SK-N-DZ (cell line): ENCODE data around the gene NHP2.
A peak's percentile ranks its signal among the peaks of the same experiment; 100 is the strongest.
"Not testable (repeated sequence)": the region's sequence is repeated elsewhere in the genome, so short reads cannot be mapped to it uniquely, and the experiment has no call there.

Experiments used
- DNase-seq: peaks from one replicate; pipeline ENCODE4 v3.0.0-alpha.2; 2015; ENCODE audit warnings: low spot score

Gene NHP2

DNA sequence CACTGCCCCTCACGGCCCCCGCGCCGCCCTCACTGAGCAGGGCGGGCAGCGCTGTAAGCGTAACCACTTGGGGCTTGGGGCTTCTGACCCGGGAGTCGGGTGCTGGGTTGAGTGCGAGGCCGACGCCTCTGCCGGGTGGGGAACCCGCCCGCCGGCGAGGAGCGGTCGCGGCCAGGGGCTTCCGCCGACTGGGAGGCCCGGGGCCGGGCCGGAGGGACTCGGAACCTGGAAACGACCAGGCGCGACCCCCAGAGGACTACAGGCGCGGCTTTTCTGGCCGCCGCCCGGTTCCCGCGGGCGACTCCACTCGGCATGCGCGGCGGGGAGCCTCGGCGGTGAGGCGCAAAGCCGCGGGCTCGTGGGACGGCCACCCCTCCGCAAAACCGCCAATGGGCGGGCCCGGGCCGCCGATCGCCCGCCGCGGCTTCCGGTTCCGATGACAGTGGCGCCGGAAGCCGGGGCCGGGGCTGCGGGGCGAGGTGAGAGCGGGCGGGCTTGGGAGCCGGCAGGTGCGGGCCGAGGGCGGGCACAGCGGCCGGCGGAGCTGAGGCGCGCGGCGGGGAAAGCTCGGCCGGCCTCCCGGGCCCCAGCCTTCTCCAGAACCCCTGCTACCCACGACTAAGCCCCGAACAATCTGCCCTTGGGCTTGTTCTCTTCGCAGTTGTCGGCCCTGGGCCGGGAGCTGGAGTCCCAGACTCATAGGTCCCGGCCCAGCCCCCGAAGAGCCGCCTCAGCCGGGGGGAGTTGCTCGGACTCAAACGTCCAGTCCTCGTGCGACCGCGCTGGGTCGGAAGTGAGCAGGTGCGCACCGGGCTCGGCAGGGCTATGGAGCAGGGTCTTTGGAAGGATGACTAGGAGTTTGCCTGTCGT is 22.9 kb downstream of the NHP2 start, which contains the start of gene RMND5B:
Gene RMND5B, plus strand, starts transcription at position 439 of the 870 bp plus-strand sequence. CDS start 7,106 bp downstream, outside the sequence.
- peak; percentile 88 for DNase-seq

DNA sequence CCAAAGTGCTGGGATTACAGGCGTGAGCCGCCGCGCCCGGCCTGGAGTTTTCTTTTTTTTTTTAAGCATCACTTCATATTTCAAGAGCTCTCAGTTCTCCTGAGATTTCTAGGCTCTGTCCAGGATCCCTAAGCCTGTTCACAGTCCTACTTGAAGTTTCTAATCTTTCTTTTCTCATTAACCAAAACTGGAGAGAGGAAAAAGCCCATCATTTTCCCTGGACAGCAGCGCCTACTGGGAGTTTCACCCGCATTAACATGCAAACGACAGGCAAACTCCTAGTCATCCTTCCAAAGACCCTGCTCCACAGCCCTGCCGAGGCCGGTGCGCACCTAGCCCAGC is 23.5 kb downstream of the NHP2 start:
- DNase-seq, result not testable (repeated sequence)

DNA sequence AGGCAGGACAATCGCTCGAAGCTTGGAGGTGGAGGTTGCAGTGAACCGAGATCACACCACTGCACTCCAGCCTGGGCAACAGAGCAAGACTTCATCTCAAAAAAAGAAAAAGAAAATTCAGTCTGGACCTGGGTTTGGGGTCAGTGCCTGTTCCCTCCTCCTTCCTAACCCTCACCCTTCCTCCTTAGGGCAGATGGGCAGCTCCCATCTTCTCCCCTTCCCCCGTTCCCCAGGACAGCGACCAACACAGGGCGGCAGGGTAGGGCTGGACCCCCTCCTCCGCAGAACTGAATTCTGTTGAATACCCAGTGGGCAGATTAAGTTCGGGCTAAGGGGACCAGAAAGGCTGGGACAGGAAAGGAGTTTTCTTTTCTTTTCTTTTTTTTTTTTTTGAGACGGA is 24.4 kb downstream of the NHP2 start:
- DNase-seq, result no peak

DNA sequence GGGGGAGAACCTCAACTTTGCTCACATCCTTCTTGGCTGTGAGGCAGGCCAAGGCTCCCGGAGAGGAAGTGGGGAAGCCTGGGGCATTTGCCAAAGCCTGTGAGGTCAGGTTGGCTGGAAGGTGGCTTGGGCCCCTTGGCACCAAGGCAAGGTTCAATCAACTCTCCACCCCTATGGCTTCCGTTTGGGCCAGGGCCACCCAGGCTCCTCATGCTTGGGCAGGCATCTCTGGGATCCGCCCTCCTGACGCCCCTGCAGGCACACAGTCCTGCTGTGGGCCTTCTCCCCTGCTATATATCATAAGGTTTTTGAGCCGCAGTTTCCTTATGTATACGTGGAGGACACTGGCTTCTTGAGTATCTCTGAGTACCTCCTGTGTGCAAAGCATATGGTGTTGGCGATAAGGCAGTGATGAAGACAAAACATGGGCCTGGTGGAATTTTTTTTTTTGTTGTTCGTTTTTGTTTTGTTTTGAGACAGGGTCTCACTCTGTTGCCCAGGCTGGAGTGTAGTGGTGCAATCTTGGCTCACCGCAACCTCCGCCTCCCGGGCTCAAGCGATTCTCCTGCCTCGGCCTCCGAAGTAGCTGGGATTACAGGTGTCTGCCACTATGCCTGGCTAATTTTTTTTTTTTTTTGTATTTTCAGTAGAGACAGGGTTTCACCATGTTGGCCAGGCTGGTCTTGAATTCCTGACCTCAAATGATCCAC is 26.2 kb downstream of the NHP2 start:
- DNase-seq, result not testable (repeated sequence)

DNA sequence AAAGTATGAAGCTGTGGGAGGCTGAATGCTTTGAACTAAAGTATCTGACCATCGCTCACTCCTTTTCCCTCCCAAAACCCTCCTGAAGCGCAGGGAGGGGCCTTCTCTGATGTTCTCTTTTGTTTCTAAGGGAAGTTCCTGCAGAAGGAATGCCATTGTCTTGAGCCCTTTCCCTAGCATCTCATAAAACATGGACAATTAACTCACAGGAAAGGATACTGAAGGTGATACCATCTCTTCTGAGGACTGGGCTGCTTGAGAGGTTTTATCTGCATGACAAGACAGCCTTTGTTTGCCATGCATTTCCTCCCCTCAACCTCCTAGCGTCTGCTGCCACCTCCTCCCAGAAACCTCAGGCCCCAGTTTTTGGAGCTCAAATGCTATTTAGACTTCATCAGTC is 27.1 kb downstream of the NHP2 start:
- DNase-seq, result no peak

DNA sequence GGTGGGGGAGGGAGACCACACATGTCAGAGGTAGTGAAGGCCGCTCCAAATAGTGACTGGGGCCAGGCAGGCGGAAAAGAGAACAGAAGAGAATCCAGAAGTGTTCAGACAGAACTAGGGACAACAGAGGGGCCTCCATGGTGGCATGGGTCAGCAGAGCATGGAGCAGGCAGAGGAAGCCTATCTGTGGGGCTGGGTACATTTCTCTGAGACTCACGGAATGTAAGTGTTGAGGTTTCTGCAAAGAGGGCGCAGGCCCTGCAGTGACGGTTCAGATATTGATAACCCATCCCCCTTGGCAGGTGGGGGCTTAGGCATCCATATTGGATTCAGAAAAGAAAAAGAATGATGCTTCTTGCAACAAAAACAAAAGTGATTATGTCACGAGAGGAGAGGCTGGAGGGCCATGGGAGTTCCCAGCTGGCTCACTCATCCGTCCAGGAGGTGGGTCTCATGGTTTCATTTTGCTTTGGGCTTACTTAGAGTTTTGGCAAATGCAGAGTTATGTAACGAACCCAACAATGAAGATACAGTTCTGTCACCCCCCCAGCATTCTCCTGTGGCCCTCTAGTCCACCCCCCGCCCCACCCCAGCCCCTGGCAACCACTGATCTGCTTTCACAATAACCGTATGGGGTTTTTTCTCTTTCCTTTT is 28.3 kb downstream of the NHP2 start:
- no peak for DNase-seq

DNA sequence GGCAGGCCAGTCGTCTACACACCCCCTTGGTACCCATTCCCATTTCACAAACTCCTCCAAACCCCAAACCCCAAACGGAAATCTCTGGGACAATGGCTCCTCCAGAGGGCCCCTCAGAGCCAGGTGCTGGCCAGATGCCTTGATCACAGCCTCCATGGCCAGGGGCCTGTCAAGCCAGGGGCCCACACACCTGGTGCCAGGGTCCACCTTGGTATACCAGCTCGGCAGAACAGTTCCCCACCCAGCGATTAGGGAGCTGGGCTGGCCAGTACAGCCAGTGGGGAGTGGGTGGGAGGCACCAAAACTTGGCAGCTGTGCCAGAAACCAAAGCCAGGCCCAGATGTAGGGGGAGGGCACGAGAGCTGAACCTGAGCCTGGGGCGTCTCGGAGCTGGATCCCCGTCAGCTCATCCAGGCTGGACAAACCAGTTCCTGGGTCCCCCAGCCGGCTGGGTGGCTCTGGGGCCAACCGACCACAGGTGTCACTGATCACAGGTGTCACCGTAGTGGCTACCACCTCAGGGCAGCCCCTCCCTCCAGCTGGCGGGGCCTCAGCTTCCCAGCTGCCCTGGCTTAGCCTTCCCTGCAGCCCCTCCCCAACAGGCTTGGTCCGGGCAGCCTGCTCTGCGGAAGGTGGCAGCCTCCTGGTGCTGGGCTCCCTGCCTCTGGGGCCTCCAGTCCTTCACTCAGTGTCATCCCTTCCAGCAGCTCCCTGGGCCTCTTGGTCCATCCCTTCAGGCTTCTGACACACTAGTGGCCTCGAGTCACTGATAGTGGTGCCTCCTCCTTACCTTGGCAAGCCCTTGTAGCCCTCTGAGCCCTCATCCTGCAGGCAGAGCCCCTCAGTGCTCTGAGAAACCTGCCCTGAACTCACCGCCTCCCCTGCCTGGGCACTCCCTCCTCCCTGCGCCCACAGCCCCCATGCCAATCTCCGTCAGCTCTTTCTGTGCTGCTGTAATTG is 29.4 kb downstream of the NHP2 start:
- DNase-seq, result no peak

DNA sequence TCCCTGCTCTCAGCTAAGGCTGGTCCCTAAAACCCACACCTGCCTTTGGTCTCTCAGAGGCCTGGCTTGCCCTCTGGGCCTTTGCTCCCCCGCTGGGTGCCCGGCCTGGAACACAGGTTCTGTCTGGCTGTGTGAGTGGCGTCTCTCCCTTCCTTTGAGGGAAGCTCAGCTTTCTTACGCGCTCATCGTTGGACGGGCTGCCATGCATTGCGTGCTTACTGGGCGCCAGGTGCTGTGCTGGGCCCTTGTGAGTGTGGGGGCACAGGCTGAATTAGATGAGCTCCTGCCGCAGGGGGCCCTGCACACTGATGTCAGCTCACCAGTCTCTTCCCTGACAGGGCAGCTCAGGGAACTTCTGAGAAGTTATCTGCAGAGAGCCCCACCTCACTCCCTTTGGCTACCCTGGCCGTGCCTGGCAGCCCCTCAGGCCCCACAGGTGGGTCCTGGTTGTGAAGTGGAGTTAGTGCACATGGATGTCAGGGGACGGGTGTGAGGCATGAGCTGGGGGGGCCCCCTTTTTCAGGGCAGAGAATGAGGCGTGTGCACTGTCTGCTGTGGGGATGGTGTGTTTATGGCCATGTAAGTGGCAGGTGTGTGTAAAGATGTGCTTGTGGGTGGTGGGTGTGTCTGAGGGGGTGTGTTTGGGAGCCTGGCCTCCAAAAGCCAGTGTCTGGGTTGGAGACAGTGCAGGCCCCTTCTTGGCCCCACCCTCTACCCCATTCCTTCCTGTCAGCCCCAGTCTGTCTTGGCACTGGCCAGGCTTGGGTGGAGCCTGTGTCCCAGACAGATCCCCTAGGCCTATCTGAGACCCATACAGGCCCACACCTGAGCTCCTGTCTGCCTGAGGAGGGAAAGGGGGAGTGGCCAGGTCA is 30.4 kb downstream of the NHP2 start:
- DNase-seq, result no peak

DNA sequence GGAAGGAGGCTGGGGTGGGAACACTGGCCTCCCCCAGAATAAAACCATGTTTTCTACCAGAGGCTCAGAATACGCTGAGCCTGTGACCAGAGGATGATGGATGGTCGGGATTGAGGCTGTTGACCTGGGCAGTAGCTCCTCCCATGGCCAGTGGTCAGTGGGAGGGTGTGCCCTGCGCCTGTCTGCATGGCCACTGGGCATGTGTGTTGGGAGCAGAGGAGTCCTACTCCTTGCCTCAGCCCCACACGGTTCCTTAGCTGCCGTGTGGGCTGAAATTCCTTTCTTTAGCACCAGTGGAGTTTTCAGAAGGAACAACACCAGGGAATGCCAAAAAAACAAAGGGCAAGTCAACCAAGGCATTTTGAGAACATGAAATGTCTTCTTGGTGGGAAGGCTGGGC is 31.3 kb downstream of the NHP2 start:
- no peak for DNase-seq

DNA sequence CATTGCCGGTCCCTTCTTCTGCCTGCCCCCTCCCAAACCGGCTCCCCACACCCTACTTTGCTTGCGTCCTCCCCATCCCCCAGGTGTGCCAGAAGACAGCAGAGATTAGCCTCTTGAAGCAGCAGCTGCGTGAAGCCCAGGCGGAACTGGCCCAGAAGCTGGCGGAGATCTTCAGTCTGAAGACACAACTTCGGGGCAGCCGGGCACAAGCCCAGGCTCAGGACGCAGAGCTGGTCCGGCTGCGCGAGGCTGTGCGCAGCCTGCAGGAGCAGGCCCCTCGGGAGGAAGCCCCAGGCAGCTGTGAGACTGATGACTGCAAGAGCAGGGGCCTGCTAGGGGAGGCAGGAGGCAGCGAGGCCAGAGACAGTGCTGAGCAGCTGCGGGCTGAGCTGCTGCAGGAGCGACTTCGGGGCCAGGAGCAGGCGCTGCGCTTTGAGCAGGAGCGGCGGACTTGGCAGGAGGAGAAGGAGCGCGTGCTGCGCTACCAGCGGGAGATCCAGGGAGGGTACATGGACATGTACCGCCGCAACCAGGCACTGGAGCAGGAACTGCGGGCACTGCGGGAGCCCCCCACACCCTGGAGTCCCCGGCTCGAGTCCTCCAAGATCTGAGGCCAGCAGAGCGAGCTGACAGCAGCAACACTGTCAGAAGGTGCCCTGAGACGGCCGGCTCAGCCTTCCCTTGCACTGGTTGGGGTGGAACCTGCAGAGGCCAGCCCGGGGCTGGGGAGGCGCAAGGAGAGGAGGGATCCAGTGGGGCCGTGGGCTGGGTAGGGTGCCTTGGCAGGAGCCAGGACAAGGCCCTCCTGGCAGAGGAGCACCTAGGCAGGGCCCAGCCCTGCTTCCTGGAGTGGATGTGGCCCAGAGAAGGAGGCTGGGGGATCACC is 32.1 kb downstream of the NHP2 start:
- peak; percentile 82 for DNase-seq

DNA sequence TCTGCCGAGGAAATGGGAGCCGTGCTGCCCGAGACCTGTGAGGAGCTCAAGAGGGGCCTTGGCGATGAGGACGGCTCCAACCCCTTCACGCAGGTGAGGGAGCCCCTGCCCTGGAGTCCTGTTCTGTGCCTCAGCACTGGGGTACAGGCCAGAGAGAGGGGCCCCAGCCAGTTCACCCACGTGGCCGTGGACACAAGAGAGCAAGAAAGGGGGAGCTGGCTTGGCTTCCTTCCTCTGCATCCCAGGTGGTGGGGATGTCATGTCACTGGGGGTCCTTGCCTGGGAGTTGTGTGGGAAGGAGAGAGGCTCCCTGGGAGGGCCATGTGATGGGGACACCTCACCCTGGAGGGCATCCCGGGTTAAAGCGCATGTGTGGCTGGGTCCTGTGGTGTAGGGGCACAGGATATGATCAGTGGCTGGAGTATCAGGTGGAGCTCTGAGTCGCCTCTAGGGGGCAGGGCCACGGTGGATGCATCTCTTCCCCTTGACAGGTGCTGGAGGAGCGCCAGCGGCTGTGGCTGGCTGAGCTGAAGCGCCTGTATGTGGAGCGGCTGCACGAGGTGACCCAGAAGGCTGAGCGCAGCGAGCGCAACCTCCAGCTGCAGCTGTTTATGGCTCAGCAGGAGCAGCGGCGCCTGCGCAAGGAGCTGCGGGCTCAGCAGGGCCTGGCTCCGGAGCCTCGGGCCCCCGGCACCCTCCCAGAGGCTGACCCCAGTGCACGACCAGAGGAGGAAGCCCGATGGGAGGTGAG is 32.9 kb downstream of the NHP2 start:
- peak; percentile 97 for DNase-seq

DNA sequence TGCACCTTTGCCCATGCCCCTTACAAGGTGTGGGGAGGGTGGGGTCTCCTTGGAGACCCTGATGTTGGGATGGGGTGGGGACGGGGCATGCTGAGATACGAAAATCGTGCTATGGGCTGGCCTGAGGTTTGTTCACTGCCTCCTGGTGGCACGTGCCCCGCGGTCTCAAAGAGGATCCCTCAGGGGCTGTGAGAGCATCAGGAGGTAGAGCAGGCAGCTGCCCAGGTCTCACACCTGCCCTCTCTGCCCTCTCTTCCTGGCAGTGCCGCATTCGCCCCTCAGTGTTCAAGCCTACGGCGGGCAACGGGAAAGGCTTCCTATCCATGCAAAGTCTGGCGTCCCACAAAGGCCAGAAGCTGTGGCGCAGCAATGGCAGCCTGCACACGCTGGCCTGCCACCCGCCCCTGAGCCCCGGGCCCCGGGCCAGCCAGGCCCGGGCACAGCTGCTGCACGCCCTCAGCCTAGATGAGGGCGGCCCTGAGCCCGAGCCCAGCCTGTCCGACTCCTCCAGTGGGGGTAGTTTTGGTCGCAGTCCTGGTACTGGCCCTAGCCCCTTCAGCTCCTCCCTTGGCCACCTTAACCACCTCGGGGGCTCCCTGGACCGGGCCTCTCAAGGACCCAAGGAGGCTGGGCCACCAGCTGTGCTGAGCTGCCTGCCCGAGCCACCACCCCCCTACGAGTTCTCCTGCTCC is 33.6 kb downstream of the NHP2 start:
- DNase-seq, result no peak

DNA sequence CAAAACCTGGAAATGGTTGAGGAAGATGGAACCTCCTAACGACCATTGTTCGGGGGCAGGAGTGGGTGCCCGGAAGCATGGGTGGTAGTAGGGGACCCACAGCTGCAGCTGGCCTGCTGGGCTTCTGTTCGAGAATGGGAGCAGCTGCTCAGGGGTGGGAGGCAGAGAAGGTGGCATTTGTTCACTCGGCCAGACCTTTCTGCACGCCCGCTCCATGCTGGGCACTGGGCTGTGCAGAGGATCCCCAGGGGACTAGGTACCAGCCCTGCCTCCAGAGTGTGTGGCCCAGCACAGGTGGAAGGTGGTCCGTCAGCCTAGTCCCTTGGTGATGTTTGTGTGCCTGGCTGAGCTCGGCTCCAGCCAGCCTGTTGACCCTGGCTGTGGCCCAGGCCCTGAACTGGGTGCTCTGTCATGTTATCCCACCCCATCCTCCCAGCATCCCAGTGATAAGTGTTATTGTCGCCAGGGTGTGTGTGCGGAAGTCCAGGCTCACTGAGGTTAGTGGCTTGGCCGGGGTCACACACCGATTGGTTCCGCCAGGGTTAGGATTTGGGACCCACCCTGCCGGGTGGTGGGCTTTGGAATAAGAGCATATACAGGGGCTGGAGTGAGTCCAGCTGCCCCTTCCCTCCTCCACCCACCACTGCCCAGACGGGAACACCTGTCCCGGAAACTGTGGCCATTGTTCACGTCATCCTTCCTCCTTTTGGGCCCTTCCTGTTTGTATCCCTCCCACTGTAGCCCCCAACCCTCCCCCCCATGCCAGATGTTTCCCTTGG is 35.6 kb downstream of the NHP2 start:
- no peak for DNase-seq

DNA sequence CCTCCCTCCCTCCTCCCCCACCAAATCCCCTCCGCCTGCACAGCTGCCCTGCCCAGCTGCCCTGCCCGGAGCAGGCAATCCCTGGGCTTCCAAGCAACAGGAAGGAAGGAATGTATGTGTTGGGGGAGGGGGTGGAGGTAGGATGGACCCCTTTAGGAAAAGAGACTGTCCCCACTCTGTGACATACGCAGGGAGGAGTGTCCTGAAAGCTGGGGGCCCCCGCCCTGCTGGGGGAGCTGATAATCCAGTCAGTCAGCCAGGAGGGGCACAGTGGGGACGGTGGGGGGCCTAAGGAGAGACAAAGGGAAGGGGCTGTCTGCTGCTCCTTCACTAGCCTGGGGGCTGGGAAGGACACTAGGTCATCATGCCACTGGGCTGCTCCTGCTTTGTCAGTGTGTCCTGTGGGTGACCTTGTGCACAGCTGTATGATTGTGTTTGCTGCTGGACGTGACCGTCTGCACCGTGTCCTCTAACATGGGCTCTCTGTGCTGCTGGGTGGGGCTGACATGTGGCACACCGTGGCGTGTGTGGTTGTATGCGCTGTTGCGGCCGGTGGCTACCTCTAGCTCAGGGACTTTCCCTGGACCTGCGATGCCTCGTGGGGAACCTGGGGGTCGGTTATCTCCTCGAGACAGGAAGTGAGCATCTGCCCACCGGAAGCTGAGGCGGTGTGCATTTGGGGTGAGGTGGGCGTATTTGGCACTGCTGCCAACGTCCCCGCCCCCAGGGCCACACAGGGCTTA is 37.4 kb downstream of the NHP2 start:
- DNase-seq, result no peak

DNA sequence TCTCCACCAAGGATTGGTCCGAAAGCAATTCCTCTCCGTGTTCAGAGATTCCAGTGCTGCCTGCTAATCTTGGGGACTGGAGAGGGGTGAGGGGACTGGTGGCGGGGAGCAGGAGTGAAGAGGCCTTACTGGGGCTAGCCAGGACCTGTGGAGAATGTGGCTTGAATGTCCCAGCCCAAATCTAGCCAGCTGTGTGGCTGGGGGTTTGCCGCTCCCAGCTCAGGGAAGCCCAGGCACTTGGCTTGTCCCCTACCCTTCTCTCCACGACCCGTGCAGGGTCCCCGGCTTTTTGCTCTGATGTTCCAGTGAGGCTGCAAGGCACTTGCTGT is 37.9 kb downstream of the NHP2 start:
- DNase-seq, result no peak

DNA sequence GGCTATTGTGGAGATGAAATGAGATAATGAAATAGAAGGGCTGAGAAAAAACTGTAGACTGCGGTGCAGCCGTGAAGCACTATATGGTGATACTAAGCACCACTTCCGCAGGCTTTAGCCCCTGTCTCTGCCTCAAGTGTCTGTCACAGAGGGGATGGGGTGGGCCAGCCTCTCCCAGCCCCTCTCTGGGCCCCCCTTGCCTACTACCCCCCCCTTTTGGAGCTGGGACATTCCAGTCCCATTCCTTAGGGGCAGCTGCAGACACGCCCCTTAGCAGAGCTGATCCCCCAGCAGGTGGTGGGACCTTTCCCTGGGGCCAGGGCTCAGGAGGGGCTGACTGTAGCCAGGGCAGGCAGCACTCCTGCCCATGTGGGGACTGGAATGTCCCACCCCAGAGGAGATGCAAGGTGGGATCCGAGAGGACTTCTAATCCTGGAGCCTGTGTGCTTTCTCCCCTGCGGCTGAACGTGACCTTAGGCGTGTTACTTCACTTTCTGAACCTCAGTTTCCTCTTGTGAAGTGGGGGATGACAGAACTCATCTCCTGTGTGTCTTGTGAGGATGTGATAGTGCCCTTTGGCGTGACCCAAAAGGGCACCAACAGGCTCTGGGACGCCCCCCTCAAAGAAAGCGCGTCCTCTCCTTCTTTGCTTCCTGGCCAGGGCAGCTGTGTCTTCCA is 38.4 kb downstream of the NHP2 start:
- no peak for DNase-seq
